ENCODE data around the gene GMPPA. TPM values are rescaled to one million over a fixed set of nuclear protein-coding genes. Genes with fewer than 3 reads are reported as not detected.

GMPPA gene
- total RNA-seq, 4 donors from 2014 or later: 5.4 to 29.9 (median 19.8) TPM

- H3K4me3 ChIP-seq (ENCODE audit: low read depth, poor library complexity, severe bottlenecking): no peak overlapping the region
- intact Hi-C loops (cut with DNase I; ENCODE audit: low total_unique reads): no loop called here
- DNase-seq (ENCODE audit: low spot score in 2 of 2): no peak
- WGBS, 2 donors: 84 to 85% methylated on average over 10 of the region's 10 CpGs
- TF ChIP-seq CTCF (IDR thresholded peaks at IDR 0.05) (no peak), POLR2A (IDR thresholded peaks at IDR 0.05) (no peak)
These were observed 8.0 kb upstream of the GMPPA start for GRCh38 chr2:219490600-219491130.

DNA sequence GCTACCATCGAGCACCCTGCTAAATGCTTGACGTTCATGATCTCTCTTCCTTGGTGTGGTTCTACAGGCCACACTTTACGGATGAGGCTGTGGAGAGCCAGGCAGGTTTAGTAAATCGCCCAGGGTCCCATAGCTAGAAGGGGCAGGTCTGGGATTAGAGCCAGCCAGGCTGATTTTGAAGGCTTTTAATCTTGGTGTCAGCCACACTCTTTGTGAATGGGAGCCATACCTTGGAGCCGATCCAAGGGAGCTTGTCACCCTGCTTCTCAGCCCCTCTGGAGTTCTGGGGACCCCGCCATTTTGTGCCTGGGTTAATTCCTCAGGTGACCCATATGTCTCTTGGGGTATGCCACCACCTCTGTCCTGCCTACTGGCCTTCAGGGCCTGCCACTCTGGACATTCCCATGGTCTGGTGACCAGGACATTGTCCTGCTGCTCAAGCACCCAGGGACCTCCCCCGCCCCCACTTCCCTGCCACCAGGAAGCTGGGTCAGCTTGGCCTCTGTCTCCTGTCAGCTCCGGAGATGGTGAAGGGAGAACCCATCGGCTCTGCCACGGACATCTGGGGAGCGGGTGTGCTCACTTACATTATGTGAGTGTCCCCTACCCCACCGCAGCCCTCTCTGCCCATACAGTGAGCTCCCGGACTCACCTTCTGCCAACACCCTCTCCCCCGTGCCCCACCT, 7.3 kb upstream of the GMPPA start:
- TF ChIP-seq CTCF (IDR thresholded peaks at IDR 0.05) (no peak), POLR2A (IDR thresholded peaks at IDR 0.05) (no peak)
- WGBS, 2 donors: 81 to 84% methylated on average over 13 to 14 of the region's 14 CpGs
- no peak for DNase-seq (ENCODE audit: low spot score in 2 of 2)
- H3K4me3 ChIP-seq (ENCODE audit: low read depth, poor library complexity, severe bottlenecking): no peak overlapping the region
- intact Hi-C loops (cut with DNase I; ENCODE audit: low total_unique reads): no loop called here

GRCh38 chr2:219492575-219492974, 6.1 kb upstream of the GMPPA start:
- no peak for TF ChIP-seq POLR2A (IDR thresholded peaks at IDR 0.05)
- TF ChIP-seq CTCF (IDR thresholded peaks at IDR 0.05): no peak
- 70 to 82% methylated on average over 3 to 20 of the region's 20 CpGs for WGBS, 2 donors
- no peak overlapping the region for H3K4me3 ChIP-seq (ENCODE audit: low read depth, poor library complexity, severe bottlenecking)
- intact Hi-C loops (cut with DNase I; ENCODE audit: low total_unique reads): no loop called here
- DNase-seq (ENCODE audit: low spot score in 2 of 2): no peak

DNA sequence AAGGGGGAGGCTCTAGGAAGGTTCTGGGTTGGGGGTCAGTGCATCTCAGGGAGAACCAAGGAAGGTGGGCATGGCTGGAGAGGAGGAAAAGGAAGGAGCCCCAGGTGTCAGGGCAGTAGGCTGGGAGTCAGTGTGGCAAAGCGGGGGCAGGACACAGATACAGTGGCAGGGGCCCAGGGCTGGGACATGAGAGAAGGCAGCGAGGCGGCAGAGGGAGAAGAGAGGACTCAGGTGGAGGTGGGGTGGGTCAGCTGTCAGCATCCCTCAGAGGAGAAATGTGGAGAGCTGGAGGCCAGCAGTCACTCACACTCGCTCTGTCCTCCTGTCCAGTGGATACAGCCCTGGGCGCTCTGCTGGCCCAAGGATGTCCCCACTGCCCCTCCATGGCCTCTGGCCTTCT, 5.6 kb upstream of the GMPPA start:
- intact Hi-C loops (cut with DNase I; ENCODE audit: low total_unique reads): no loop called here
- WGBS, 2 donors: 93 to 94% methylated on average over 5 of the region's 5 CpGs
- no peak for DNase-seq (ENCODE audit: low spot score in 2 of 2)
- TF ChIP-seq POLR2A (IDR thresholded peaks at IDR 0.05): no peak
- TF ChIP-seq CTCF (IDR thresholded peaks at IDR 0.05): no peak
- no peak overlapping the region for H3K4me3 ChIP-seq (ENCODE audit: low read depth, poor library complexity, severe bottlenecking)

- H3K4me3 ChIP-seq (ENCODE audit: low read depth, poor library complexity, severe bottlenecking): no peak overlapping the region
- TF ChIP-seq POLR2A (IDR thresholded peaks at IDR 0.05): no peak
- TF ChIP-seq CTCF (IDR thresholded peaks at IDR 0.05): no peak
- DNase-seq (ENCODE audit: low spot score in 2 of 2): no peak
- WGBS, 2 donors: 22 to 25% methylated on average over 10 of the region's 10 CpGs
- intact Hi-C loops (cut with DNase I; ENCODE audit: low total_unique reads): no loop called here
These were observed 3.6 kb upstream of the GMPPA start for GRCh38 chr2:219494952-219495530.
